ENCODE results near the gene PCSK6.

GRCh38 chr15:101258238-101259144 is 231.0 kb downstream of the PCSK6 start:
- TF ChIP-seq CTCF (IDR thresholded peaks at IDR 0.05; ENCODE audit: control extremely low read depth in 1 of 3, insufficient read depth in 1 of 3, low read depth in 1 of 3, low read length in 3 of 3) (peak; percentile 55 to 81 (median 79)), RFX5 (IDR thresholded peaks at IDR 0.05; ENCODE audit: borderline replicate concordance, low read depth, low read length) (no peak), YY1 (IDR thresholded peaks at IDR 0.05; ENCODE audit: low read depth, low read length) (peak; percentile 42; the same call in 1 of the 2 replicates)

All from H1 (cell line).